ENCODE results near the gene GNAT2.

Gene GNAT2

DNA sequence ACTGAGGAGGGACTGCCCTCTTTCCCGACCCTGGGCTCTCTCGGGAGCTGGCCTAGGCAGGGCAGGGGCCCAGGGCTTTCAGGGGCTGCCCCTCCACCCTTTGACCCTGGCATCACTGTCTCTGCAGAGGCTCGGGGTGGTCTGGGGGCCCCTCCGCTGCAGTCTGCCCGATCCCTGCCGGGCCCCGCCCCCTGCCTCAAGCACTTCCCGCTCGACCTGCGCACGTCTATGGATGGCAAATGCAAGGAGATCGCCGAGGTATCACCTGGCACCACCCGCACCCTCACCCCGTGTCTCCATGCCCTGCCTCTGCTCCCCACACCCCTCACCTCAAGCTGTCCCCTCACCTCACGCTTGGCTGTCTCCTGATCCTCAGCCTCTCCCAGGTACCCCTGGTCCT, 5.8 kb upstream of the GNAT2 start (continued):
- TF ChIP-seq, protein P1, sequence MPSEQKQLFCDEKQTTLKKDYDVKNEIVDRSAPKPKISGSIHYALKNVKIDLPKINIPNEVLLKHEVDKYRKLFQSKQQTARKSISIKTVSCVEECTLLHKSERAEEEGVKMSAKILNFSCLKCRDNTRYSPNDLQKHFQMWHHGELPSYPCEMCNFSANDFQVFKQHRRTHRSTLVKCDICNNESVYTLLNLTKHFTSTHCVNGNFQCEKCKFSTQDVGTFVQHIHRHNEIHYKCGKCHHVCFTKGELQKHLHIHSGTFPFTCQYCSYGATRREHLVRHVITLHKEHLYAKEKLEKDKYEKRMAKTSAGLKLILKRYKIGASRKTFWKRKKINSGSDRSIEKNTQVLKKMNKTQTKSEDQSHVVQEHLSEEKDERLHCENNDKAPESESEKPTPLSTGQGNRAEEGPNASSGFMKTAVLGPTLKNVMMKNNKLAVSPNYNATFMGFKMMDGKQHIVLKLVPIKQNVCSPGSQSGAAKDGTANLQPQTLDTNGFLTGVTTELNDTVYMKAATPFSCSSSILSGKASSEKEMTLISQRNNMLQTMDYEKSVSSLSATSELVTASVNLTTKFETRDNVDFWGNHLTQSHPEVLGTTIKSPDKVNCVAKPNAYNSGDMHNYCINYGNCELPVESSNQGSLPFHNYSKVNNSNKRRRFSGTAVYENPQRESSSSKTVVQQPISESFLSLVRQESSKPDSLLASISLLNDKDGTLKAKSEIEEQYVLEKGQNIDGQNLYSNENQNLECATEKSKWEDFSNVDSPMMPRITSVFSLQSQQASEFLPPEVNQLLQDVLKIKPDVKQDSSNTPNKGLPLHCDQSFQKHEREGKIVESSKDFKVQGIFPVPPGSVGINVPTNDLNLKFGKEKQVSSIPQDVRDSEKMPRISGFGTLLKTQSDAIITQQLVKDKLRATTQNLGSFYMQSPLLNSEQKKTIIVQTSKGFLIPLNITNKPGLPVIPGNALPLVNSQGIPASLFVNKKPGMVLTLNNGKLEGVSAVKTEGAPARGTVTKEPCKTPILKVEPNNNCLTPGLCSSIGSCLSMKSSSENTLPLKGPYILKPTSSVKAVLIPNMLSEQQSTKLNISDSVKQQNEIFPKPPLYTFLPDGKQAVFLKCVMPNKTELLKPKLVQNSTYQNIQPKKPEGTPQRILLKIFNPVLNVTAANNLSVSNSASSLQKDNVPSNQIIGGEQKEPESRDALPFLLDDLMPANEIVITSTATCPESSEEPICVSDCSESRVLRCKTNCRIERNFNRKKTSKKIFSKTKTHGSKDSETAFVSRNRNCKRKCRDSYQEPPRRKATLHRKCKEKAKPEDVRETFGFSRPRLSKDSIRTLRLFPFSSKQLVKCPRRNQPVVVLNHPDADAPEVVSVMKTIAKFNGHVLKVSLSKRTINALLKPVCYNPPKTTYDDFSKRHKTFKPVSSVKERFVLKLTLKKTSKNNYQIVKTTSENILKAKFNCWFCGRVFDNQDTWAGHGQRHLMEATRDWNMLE (tag by site-specific recombination; conservative IDR thresholded peaks at IDR 0.05; ENCODE audit: low read depth): no peak
- TF ChIP-seq, protein P2, sequence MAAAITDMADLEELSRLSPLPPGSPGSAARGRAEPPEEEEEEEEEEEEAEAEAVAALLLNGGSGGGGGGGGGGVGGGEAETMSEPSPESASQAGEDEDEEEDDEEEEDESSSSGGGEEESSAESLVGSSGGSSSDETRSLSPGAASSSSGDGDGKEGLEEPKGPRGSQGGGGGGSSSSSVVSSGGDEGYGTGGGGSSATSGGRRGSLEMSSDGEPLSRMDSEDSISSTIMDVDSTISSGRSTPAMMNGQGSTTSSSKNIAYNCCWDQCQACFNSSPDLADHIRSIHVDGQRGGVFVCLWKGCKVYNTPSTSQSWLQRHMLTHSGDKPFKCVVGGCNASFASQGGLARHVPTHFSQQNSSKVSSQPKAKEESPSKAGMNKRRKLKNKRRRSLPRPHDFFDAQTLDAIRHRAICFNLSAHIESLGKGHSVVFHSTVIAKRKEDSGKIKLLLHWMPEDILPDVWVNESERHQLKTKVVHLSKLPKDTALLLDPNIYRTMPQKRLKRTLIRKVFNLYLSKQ (tag by site-specific recombination; IDR thresholded peaks at IDR 0.05; ENCODE audit: borderline replicate concordance): no peak
- TF ChIP-seq ZNF677 (tag by site-specific recombination; IDR thresholded peaks at IDR 0.05) (no peak), ZNF585B (tag by site-specific recombination; IDR thresholded peaks at IDR 0.05) (no peak)

DNA sequence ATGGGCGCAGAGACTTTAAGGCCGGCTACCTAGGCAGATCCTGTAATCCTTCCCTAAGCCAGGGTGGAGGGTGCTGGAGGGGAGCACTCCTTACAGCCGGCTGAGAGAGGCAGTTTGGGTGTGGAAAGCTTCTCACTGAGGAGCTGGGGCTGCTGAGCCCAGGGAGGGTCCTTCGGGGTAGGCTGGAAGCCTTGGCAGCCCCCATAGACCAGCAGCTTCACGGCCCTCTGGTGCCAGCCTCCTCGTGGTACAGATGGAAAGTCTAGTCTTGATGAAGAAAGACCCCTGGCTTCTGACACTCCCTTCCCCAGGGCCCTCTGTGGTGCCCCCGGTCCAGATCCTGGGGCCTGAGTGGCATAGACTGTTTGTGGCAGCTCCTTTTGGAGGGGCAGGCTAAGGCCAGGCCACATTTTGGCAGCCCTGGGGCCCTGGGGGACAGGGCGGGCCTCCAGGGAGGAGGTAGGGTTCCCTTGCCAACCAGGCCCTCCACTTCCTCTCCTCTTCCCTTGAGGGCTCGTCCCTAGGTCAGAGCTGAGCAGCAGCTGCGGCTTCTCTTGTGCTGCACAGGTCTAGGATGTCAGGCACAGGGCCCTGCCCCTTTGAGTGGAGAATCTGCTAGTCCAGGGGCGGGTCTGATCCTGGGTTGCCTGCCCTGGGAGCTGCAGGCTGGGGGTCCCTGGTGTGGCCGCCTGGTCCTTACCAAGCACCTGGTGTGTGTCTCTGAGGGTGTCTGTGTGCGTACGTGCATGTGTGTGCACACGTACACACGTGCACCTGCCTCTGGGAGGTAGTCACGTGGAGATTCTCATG, 5.0 kb upstream of the GNAT2 start:
- no peak for TF ChIP-seq ZNF600 (tag by site-specific recombination; IDR thresholded peaks at IDR 0.05)
- no peak for TF ChIP-seq ZNF76 (tag by site-specific recombination; IDR thresholded peaks at IDR 0.05; ENCODE audit: borderline replicate concordance, low read depth)
- no peak overlapping the region for H3K27ac ChIP-seq (ENCODE audit: extremely low read depth, low read depth, low read length)
- no peaks in the 10 kb centered on the region for H3K9me3 ChIP-seq (ENCODE audit: control insufficient read depth, insufficient read depth, low read depth, low read length)
- H3K36me3 ChIP-seq (ENCODE audit: control insufficient read depth in 2 of 2, insufficient read depth in 1 of 2, low read length in 2 of 2): peaks cover 4 to 44% of the 10 kb centered on the region in 2 experiments; a peak in 2 of 3 replicates
- POLR2A ChIA-PET: interaction anchor here (1.1 kb wide), 2 partner anchors 9 to 76 kb away, joined by 3 to 4 read pairs; partner anchors contain the start of gene GNAI3
- CTCF ChIA-PET: interaction anchor here (0.6 to 1.3 kb wide), 2 partner anchors 78 to 127 kb away, joined by 3 to 4 read pairs; no protein-coding TSS in a partner anchor
- no peak overlapping the region for H3K4me3 ChIP-seq (ENCODE audit: low read depth, low read length)
- H3K4me1 ChIP-seq (ENCODE audit: control insufficient read depth, insufficient read depth, low read length): peaks cover 4% of the 10 kb centered on the region; the same call in 1 of the 2 replicates

DNA sequence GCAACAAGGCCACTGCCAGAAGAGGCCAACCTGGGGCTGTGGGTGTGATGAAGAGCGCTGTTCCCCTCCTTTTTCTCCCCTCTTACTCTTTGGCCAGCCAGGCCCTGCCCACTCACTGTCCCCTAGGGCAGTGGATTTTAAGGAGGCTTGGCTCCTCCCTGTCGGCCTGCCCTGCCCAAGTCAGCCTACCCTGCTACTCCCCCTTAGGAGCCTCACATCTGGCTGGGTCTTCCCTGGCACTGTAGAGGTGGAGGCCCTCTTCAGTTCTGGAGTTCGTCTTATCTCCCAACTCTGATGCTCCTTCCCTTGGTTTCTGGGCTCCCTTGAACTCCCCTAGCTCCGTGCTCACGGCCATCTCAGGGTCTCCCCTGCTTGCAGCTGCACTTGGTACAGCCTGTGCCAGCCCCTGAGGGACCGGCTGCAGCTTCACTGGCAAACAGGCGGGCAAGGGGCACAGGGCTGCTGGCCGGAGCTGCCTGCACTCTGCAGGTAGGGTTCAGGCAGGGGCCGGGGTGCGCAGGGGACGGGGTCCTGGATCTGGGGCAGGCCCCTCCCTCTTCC, 4.3 kb upstream of the GNAT2 start:
- H3K4me3 ChIP-seq (ENCODE audit: low read depth, low read length): no peak overlapping the region
- TF ChIP-seq ZNF624 (tag by site-specific recombination; IDR thresholded peaks at IDR 0.05) (no peak), ZBTB48 (tag by site-specific recombination; IDR thresholded peaks at IDR 0.05) (no peak), ZNF350 (tag by site-specific recombination; IDR thresholded peaks at IDR 0.05) (no peak), ZNF112 (tag by site-specific recombination; IDR thresholded peaks at IDR 0.05) (no peak), MEIS1 (CRISPR knock-in tag; IDR thresholded peaks at IDR 0.05; ENCODE audit: borderline replicate concordance) (no peak)
- TF ChIP-seq, protein P3, sequence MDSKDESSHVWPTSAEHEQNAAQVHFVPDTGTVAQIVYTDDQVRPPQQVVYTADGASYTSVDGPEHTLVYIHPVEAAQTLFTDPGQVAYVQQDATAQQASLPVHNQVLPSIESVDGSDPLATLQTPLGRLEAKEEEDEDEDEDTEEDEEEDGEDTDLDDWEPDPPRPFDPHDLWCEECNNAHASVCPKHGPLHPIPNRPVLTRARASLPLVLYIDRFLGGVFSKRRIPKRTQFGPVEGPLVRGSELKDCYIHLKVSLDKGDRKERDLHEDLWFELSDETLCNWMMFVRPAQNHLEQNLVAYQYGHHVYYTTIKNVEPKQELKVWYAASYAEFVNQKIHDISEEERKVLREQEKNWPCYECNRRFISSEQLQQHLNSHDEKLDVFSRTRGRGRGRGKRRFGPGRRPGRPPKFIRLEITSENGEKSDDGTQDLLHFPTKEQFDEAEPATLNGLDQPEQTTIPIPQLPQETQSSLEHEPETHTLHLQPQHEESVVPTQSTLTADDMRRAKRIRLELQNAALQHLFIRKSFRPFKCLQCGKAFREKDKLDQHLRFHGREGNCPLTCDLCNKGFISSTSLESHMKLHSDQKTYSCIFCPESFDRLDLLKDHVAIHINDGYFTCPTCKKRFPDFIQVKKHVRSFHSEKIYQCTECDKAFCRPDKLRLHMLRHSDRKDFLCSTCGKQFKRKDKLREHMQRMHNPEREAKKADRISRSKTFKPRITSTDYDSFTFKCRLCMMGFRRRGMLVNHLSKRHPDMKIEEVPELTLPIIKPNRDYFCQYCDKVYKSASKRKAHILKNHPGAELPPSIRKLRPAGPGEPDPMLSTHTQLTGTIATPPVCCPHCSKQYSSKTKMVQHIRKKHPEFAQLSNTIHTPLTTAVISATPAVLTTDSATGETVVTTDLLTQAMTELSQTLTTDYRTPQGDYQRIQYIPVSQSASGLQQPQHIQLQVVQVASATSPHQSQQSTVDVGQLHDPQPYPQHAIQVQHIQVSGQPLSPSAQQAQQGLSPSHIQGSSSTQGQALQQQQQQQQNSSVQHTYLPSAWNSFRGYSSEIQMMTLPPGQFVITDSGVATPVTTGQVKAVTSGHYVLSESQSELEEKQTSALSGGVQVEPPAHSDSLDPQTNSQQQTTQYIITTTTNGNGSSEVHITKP (tag by site-specific recombination; IDR thresholded peaks at IDR 0.05): peak; percentile 92
- peaks cover 4 to 37% of the 10 kb centered on the region in 2 experiments; a peak in 2 of 3 replicates for H3K36me3 ChIP-seq (ENCODE audit: control insufficient read depth in 2 of 2, insufficient read depth in 1 of 2, low read length in 2 of 2)
- H3K27ac ChIP-seq (ENCODE audit: extremely low read depth, low read depth, low read length): no peak overlapping the region
- POLR2A ChIA-PET: interaction anchor here (1.1 kb wide), 1 partner anchor 9 kb away, joined by 4 read pairs; no protein-coding TSS in a partner anchor
- CTCF ChIA-PET: interaction anchor here (1.3 kb wide), 1 partner anchor 78 kb away, joined by 4 read pairs; no protein-coding TSS in a partner anchor
- no peaks in the 10 kb centered on the region for H3K9me3 ChIP-seq (ENCODE audit: control insufficient read depth, insufficient read depth, low read depth, low read length)
- peaks cover 4% of the 10 kb centered on the region; the same call in 1 of the 2 replicates for H3K4me1 ChIP-seq (ENCODE audit: control insufficient read depth, insufficient read depth, low read length)
